Activated B cell treated with CpG ODN at 0.5 μM for 24 hours (primary cell): ENCODE measurements around the gene BRAF. TPM values are rescaled to one million over a fixed set of nuclear protein-coding genes. Genes with fewer than 3 reads are reported as not detected.

Experiments used
- ATAC-seq: fragments of 200-7000 bp; cut with Tn5 transposase; one replicate; pipeline ENCODE4 v1.10.0; 2021; ENCODE audit warnings: low read depth, mild to moderate bottlenecking, moderate library complexity
- CTCF ChIA-PET: fragments of 350-600 bp; sonication (Branson Sonifier 250); formaldehyde crosslinking; loops from one replicate; lab custom pipeline; 2021; ENCODE audit warnings: antibody characterized with exemption; lab: Charles Lee
- POLR2A ChIA-PET: fragments of 350-600 bp; sonication (Branson Sonifier 250); formaldehyde crosslinking; loops from one replicate; lab custom pipeline; 2021; ENCODE audit warnings: antibody characterized with exemption; lab: Charles Lee
- DNase-seq: peaks from one replicate; pipeline ENCODE4 v3.0.0; 2022
- H3K27ac Mint-ChIP-seq: one replicate; pipeline ENCODE4 v1.8.0; 2020; ENCODE audit warnings: mixed read lengths
- H3K27me3 Mint-ChIP-seq: one replicate; pipeline ENCODE4 v1.8.0; 2021; ENCODE audit warnings: mixed read lengths
- H3K36me3 Mint-ChIP-seq: one replicate; pipeline ENCODE4 v1.8.0; 2021; ENCODE audit warnings: low read depth, mixed read lengths
- H3K4me1 Mint-ChIP-seq: one replicate; pipeline ENCODE4 v1.8.0; 2021; ENCODE audit warnings: mixed read lengths
- H3K4me3 Mint-ChIP-seq: one replicate; pipeline ENCODE4 v1.8.0; 2020; ENCODE audit warnings: mild to moderate bottlenecking, mixed read lengths
- H3K9me3 Mint-ChIP-seq: one replicate; pipeline ENCODE4 v1.8.0; 2020; ENCODE audit warnings: mixed read lengths
- intact Hi-C: fragments of 100-400 bp; cut with micrococcal nuclease; formaldehyde crosslinking; loops from one replicate; pipeline ENCODE4 v1.15.1; 2024
- total RNA-seq: library from RNA; stranded (reverse); gene quantifications from 2 replicates; pipeline ENCODE4 v1.2.3, GENCODE V29; 2022
- TF ChIP-seq, protein P1 (sequence below): fragments of 200-600 bp; IDR thresholded peaks from one replicate; pipeline ENCODE4 v1.8.0; 2022; ENCODE audit warnings: antibody characterized with exemption, mild to moderate bottlenecking

The BRAF gene
- total RNA-seq, 1 donor from 2014 or later, result 65.4 TPM

DNA sequence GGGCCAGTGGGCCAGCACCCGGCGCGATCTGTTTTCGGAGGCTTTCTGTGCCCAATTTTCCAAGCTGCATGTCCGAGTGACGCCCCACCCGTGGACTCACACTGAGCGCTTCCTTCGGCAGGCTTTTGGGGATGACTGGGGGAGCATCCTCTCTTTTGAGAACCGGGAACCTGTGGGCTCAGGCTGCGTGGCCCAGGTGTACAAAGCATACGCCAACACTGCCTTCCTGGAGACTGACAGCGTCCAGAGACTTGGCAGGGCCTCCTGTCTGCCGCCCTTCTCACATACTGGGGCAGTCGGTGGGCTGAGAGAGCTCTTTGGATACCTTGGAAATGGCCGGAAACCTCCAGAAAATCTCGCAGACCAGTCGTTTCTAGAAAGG, 251.0 kb downstream of the BRAF start:
- ChIA-PET POLR2A (interaction anchor here (0.5 to 2.4 kb wide), 5 partner anchors 20 to 342 kb away, joined by 3 to 9 read pairs (median 4); partner anchors contain the start of genes MRPS33 and NDUFB2), CTCF (no interaction called here)
- H3K9me3 Mint-ChIP-seq, result no peaks in the 10 kb centered on the region
- ATAC-seq, result no peak
- H3K4me1 Mint-ChIP-seq, result peaks cover 56% of the 10 kb centered on the region
- H3K36me3 Mint-ChIP-seq, result peaks cover 10% of the 10 kb centered on the region
- TF ChIP-seq, protein P1, sequence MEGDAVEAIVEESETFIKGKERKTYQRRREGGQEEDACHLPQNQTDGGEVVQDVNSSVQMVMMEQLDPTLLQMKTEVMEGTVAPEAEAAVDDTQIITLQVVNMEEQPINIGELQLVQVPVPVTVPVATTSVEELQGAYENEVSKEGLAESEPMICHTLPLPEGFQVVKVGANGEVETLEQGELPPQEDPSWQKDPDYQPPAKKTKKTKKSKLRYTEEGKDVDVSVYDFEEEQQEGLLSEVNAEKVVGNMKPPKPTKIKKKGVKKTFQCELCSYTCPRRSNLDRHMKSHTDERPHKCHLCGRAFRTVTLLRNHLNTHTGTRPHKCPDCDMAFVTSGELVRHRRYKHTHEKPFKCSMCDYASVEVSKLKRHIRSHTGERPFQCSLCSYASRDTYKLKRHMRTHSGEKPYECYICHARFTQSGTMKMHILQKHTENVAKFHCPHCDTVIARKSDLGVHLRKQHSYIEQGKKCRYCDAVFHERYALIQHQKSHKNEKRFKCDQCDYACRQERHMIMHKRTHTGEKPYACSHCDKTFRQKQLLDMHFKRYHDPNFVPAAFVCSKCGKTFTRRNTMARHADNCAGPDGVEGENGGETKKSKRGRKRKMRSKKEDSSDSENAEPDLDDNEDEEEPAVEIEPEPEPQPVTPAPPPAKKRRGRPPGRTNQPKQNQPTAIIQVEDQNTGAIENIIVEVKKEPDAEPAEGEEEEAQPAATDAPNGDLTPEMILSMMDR, result no peak
- H3K27me3 Mint-ChIP-seq, result no peaks in the 10 kb centered on the region
- no peak for DNase-seq
- peak overlapping the region; percentile 86 for H3K27ac Mint-ChIP-seq
- intact Hi-C loops, result loop anchor here (1.0 to 10.0 kb wide), 4 partner anchors 17 to 1309 kb away; partner anchors contain the start of genes MKRN1 and MRPS33
- H3K4me3 Mint-ChIP-seq, result peak overlapping the region; percentile 88

DNA sequence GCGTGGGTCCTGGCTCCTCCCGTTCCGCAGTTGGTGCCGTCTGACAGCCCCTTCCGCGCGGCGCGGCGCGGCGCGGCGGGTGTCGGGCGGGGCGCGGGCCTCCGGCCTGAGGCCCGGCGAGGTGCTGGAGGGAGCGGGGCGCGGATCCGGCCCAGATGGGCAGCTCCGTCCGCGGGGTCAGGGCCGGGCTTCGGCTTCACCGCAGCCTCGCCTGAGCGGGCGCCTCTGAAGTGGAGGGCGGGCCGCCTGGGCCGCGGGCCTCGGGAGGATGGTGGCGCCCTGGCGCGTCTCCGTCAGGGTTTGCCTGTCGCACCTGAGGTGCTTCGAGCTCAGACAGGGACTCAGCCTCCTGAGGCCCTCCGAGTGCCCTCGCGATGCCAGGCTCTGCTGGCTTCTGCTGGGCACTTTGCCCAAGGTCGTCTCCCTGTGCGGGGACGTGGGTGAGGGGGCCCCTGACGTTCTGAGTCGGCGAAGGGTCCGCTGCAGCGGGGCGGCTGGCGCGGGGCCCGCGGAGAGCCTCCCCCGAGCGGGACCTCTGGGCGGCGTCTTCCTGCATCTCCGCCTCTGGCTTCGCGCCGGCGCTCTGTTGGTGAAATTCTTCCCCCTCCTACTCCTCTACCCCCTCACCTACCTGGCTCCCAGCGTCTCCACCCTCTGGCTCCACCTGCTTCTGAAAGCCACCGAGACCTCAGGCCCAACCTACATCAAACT, 251.5 kb downstream of the BRAF start:
- POLR2A ChIA-PET, result interaction anchor here (0.5 to 2.4 kb wide), 7 partner anchors 17 to 342 kb away, joined by 3 to 9 read pairs (median 4); partner anchors contain the start of genes MRPS33 and NDUFB2
- peaks cover 57% of the 10 kb centered on the region for H3K4me1 Mint-ChIP-seq

DNA sequence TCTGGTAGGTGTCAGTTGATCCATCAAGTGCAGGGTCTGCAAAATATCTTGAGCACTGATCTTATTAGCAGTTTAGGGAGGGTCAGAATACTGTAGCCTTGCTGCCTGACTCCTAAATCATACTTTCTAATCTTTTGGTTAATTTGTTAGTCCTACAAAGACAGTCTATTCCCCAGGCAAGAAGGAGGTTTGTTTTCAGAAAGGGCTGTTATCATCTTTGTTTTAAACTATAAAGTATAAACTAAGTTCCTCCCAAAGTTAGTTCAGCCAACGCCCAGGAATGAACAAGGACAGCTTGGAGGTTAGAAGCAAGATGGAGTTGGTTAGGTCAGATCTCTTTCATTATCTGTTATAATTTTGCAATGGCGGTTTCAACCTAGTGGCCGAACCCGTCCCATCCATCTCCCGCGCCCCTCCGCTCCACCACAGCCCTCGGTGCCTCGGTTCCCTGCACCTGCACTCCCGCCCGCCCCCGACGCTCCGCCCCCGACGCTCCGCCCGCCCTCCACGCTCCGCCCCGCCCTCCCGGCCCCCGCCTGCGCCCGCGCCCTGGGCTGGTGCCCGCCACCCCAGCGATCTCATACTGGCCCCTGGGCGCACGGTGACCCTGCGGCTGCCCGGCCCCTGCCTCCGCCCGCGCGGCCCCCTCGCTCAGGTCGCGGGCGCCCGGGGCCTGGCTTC, 252.2 kb downstream of the BRAF start, which contains the start of gene ADCK2:
Gene ADCK2 (plus strand): TSS at position 564 of the 681 bp plus-strand sequence. CDS start 386 bp downstream, outside the sequence.
- no peaks in the 10 kb centered on the region for H3K36me3 Mint-ChIP-seq
- no peaks in the 10 kb centered on the region for H3K27me3 Mint-ChIP-seq
- DNase-seq, result peak; percentile 66
- peak; percentile 67 for ATAC-seq
- CTCF ChIA-PET, result no interaction called here
- TF ChIP-seq, protein P1, result no peak
- intact Hi-C loops, result loop anchor here (1.0 to 10.0 kb wide), 3 partner anchors 16 to 1308 kb away; partner anchors contain the start of gene MKRN1
- peak within 1 kb of the TSS; percentile 88 for H3K4me3 Mint-ChIP-seq
- H3K9me3 Mint-ChIP-seq, result no peaks in the 10 kb centered on the region
- H3K4me1 Mint-ChIP-seq, result peaks cover 50% of the 10 kb centered on the region
- POLR2A ChIA-PET, result interaction anchor here (1.3 to 2.4 kb wide), 4 partner anchors 16 to 25 kb away, joined by 3 to 8 read pairs (median 4); partner anchors contain the start of gene NDUFB2
- peak within 1 kb of the TSS; percentile 86 for H3K27ac Mint-ChIP-seq

More for the DNA sequence above, 251.5 kb downstream of the BRAF start:
- TF ChIP-seq, protein P1, result no peak
- no peaks in the 10 kb centered on the region for H3K27me3 Mint-ChIP-seq
- intact Hi-C loops, result loop anchor here (1.0 to 10.0 kb wide), 3 partner anchors 17 to 1308 kb away; partner anchors contain the start of gene MKRN1
- CTCF ChIA-PET, result no interaction called here
- H3K4me3 Mint-ChIP-seq, result peak overlapping the region; percentile 88
- peaks cover 6% of the 10 kb centered on the region for H3K36me3 Mint-ChIP-seq
- no peaks in the 10 kb centered on the region for H3K9me3 Mint-ChIP-seq
- peak overlapping the region; percentile 86 for H3K27ac Mint-ChIP-seq
- ATAC-seq (peak; percentile 58), DNase-seq (peak; percentile 67)

DNA sequence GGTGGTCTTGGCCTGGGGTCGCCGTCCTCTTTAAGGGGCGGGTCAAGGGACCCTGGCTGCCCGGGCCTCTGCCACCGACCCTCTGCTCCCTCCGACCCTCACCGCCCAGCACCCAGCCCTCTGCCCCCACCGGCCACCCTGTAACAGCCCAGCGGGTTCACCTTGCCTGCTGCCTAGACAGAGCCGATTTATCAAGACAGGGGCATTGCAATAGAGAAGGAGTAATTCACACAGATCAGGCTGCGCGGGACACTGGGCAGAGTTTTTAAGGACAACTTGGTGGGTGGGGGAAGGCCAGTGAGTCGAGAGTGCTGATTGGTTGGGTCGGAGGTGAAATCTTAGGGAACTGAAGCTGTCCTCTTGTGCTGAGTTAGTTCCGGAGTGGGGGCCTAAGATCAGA, 252.8 kb downstream of the BRAF start:
- intact Hi-C loops, result loop anchor here (2.0 to 10.0 kb wide), 2 partner anchors 193 to 1307 kb away; partner anchors contain the start of gene MKRN1

More for the DNA sequence above, 252.8 kb downstream of the BRAF start:
- DNase-seq (no peak), ATAC-seq (no peak)
- no peaks in the 10 kb centered on the region for H3K27me3 Mint-ChIP-seq
- peak overlapping the region; percentile 80 for H3K4me3 Mint-ChIP-seq
- TF ChIP-seq, protein P1, result no peak
- POLR2A ChIA-PET, result interaction anchor here (1.3 to 1.7 kb wide), 3 partner anchors 15 to 26 kb away, joined by 3 to 4 read pairs (median 3); no protein-coding TSS in a partner anchor
- H3K9me3 Mint-ChIP-seq, result no peaks in the 10 kb centered on the region
- H3K4me1 Mint-ChIP-seq, result peaks cover 46% of the 10 kb centered on the region
- CTCF ChIA-PET, result no interaction called here
- peak overlapping the region; percentile 75 for H3K27ac Mint-ChIP-seq
- H3K36me3 Mint-ChIP-seq, result no peaks in the 10 kb centered on the region
